ENCODE measurements around the gene NTMT2. TPM values are rescaled to one million over a fixed set of nuclear protein-coding genes. Genes with fewer than 3 reads are reported as not detected.

The NTMT2 gene
- total and polyA plus RNA-seq, 9 of the 15 experiments (the other 6 are each of a cell fraction or from before 2014, with no cell fraction given), result not detected

DNA sequence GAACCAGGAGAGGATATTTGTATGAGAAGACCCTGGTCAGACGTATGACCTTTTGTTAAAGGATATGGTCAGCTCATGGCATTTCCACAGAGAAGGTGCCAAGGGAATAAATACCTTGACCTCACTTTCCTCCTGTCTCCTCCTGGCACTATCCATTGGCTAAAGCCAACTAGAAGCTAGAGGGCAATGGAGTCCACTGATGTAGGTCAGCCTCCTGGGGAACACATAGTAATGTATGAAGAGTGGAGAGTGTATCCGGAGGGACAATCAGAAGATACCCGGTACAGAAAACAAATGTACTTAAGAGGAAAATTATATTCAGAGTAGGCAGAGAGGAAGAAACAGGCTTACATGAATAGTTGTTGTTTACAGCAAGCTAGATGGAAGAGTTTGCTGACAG, 698 bp upstream of the NTMT2 start:
- 0% methylated on average over 3 of the region's 3 CpGs for WGBS (ENCODE audit: insufficient coverage, low coverage, missing lambda C conversion rate)
- H3K4me1 ChIP-seq (replicated peaks in 1 of 2; ENCODE audit: control insufficient read depth in 2 of 2, insufficient read depth in 2 of 2, low read length in 2 of 2), result no peaks in the 10 kb centered on the region
- no peaks in the 10 kb centered on the region for H3K9me1 ChIP-seq (ENCODE audit: control insufficient read depth, insufficient read depth, low read length)
- in situ Hi-C loops (cut with MboI), result no loop called here
- no peaks in the 10 kb centered on the region for H3K27me3 ChIP-seq (ENCODE audit: control insufficient read depth in 2 of 2, insufficient read depth in 2 of 2, low read length in 2 of 2)
- no TSS peak for BruUV-seq (replicated peaks)
- TF ChIP-seq RBBP5 (IDR thresholded peaks at IDR 0.05; ENCODE audit: borderline replicate concordance, insufficient read depth, low read length, poor library complexity, severe bottlenecking), result no peak
- TF ChIP-seq ZNF778 (CRISPR knock-in tag; IDR thresholded peaks at IDR 0.05), result no peak
- ChIA-PET POLR2A (no interaction called here), CTCF (ENCODE audit: low intra/inter-chr PET ratio) (no interaction called here)
- H3K36me3 ChIP-seq (ENCODE audit: control insufficient read depth, insufficient read depth, low read length), result no peaks in the 10 kb centered on the region
- H4K20me1 ChIP-seq (replicated peaks; ENCODE audit: control insufficient read depth, insufficient read depth, low read length), result no peaks in the 10 kb centered on the region
- H3K4me3 ChIP-seq, result no peak overlapping the region
- no peak overlapping the region for H3K9ac ChIP-seq (ENCODE audit: insufficient read depth in 1 of 2, low read depth in 2 of 2, low read length in 2 of 2)
- FAIRE-seq, result no peak
- ATAC-seq, result no peak
- no peak for DNase-seq (ENCODE audit: extremely low read depth in 1 of 4, low spot score in 3 of 4)
- no peaks in the 10 kb centered on the region for H3K79me2 ChIP-seq (ENCODE audit: control insufficient read depth, insufficient read depth, low read length)
- no peak overlapping the region for H2AFZ ChIP-seq (ENCODE audit: low read depth, low read length)
- H3K4me2 ChIP-seq (ENCODE audit: insufficient read depth, low read length), result no peak overlapping the region
- no peak overlapping the region for H3K27ac ChIP-seq (ENCODE audit: extremely low read depth, low read depth, low read length)
- H3K9me3 ChIP-seq (replicated peaks; ENCODE audit: control insufficient read depth, insufficient read depth, low read depth, low read length), result no peaks in the 10 kb centered on the region
- intact Hi-C loops (cut with micrococcal nuclease), result no loop called here

DNA sequence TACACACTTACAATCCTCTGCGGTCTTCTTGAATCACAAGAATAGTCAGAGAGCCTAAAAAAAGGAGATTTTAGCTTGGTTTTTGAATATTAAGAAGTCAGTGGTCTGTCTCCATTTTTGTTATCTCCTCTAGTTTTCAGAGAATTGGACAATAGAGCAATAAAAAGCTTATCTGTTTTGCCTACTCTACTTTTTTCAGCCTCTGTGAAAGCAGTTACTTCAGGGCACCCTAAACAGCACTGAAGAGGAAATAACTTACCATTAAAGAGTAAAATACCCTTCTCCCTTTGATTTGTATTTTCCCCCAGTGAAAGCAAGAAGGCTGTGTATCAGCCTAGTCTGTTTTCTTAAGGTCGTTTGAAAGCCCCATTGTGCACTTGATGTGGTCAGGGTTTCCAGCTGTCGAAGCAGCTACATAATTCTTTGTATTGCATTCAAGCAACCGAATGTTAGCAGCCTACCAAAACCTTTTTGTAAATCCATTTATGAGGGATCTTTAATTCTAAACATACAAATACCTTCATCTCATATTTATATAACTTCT, 1.0 kb downstream of the NTMT2 start:
- Histone ChIP-seq H3K27ac (ENCODE audit: extremely low read depth, low read depth, low read length) (no peak overlapping the region), H3K9me3 (replicated peaks; ENCODE audit: control insufficient read depth, insufficient read depth, low read depth, low read length) (no peaks in the 10 kb centered on the region), H2AFZ (ENCODE audit: low read depth, low read length) (no peak overlapping the region), H3K36me3 (ENCODE audit: control insufficient read depth, insufficient read depth, low read length) (no peaks in the 10 kb centered on the region), H3K4me2 (ENCODE audit: insufficient read depth, low read length) (no peak overlapping the region), H3K27me3 (ENCODE audit: control insufficient read depth in 2 of 2, insufficient read depth in 2 of 2, low read length in 2 of 2) (no peaks in the 10 kb centered on the region), H3K79me2 (ENCODE audit: control insufficient read depth, insufficient read depth, low read length) (no peaks in the 10 kb centered on the region), H3K9me1 (ENCODE audit: control insufficient read depth, insufficient read depth, low read length) (no peaks in the 10 kb centered on the region), H3K4me3 (no peak overlapping the region), H3K9ac (ENCODE audit: insufficient read depth in 1 of 2, low read depth in 2 of 2, low read length in 2 of 2) (no peak overlapping the region), H4K20me1 (replicated peaks; ENCODE audit: control insufficient read depth, insufficient read depth, low read length) (no peaks in the 10 kb centered on the region), H3K4me1 (replicated peaks in 1 of 2; ENCODE audit: control insufficient read depth in 2 of 2, insufficient read depth in 2 of 2, low read length in 2 of 2) (no peaks in the 10 kb centered on the region)
- no peak for DNase-seq (ENCODE audit: extremely low read depth in 1 of 4, low spot score in 3 of 4)
- intact Hi-C loops (cut with micrococcal nuclease) (no loop called here), in situ Hi-C loops (cut with MboI) (no loop called here)
- ChIA-PET CTCF (ENCODE audit: low intra/inter-chr PET ratio) (no interaction called here), POLR2A (interaction anchor here (1.4 kb wide), 1 partner anchor 8 kb away, joined by 4 read pairs; no protein-coding TSS in a partner anchor)
- no peak for ATAC-seq
- no TSS peak for BruUV-seq (replicated peaks)
- FAIRE-seq, result no peak
- under 1% methylated on average over 4 of the region's 4 CpGs for WGBS (ENCODE audit: insufficient coverage, low coverage, missing lambda C conversion rate)
- no peak for TF ChIP-seq ZNF311 (CRISPR knock-in tag; IDR thresholded peaks at IDR 0.05)
- TF ChIP-seq ZNF551 (CRISPR knock-in tag; IDR thresholded peaks at IDR 0.05), result no peak
- TF ChIP-seq, protein P1, sequence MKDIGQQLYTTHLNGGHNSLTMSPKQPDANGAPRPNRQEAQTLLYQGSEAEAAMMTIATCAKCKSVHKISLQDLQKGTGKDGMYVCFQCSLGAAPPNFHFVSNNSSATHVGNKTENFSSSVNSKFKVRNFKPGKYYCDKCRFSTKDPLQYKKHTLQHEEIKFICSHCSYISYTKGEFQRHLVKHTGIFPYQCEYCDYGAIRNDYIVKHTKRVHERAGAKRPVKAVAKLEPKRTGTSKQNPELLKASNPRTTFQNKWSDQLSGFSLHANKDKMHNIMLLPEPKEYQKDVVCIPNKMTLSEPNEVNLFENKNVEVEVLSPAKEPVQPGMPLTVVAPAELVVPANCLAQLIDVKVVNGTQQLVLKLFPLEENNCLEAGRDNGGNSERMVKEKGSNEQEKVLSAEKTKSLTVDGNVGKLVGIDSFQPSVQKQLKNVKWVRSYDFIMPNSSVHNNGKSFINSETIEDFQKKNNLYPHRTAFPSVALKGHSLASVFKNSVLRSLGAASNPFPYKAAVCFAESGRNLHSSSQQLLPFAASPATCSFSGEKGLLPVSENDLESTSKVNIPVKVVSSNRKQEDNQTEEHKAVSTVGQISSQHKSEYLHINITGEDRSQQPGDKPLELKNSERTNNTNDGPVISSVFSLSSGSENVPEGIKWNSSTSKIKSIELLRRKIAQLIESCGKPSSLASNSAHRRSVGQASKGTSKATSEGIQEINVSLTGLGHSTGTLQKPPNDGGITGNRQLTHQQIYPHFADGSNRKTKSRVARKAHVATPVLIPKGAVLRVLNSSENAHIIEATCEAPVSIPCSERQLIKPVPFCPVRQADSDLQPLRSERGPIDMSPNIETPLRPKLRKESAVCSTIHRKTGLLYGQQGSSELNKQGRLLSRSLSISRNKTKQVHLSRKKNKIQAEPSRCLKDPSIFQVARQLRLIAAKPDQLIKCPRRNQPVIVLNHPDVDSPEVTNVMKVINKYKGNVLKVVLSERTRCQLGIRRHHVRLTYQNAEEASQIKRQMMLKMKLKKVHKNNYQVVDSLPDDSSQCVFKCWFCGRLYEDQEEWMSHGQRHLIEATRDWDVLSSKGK (CRISPR knock-in tag; IDR thresholded peaks at IDR 0.05), result no peak
- no peak for TF ChIP-seq SP1 (CRISPR knock-in tag; IDR thresholded peaks at IDR 0.05)
- TF ChIP-seq ADNP (tag; IDR thresholded peaks at IDR 0.05), result no peak
- TF ChIP-seq EGR1 (conservative IDR thresholded peaks at IDR 0.05), result no peak
